T-helper 22 cell (primary cell): ENCODE measurements around the gene PIP4K2C.

Experiments used
- DNase-seq: peaks from one replicate; pipeline ENCODE4 v3.0.0-alpha.2; 2020; ENCODE audit warnings: low read depth

PIP4K2C gene

GRCh38 chr12:57590864-57591781 lies at the start of gene PIP4K2C:
TSS of gene PIP4K2C (plus strand) at chr12:57591192. CDS start at chr12:57591290, 98 bp downstream.
- DNase-seq = peak; percentile 73

- DNase-seq = no peak
Observed at GRCh38 chr12:57541717-57542116, 49.3 kb upstream of the PIP4K2C start.

DNA sequence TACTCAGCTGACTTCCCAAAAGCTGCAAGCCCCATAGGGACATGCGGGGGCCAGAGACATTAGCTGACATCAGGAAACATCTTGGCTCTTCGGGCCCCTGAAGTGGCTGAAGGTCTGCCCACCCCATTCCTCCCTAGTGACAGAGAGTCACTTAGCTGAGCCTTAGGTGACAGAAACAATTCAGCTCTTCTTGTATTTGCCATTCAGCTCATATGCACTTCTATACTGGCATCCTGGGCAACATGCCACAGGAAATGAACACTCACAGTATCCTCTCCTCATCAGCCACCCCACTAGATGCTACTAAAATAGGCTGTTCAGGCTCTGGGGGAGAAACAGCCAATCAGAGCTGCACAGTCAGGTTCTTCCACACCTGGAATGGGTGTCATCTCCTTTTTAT lies 47.4 kb upstream of the PIP4K2C start:
- DNase-seq = no peak

GRCh38 chr12:57545809-57546437 lies 45.1 kb upstream of the PIP4K2C start:
- DNase-seq = no peak

- peak; percentile 92 for DNase-seq
Observed at GRCh38 chr12:57546438-57547287, 44.3 kb upstream of the PIP4K2C start, which contains the start of gene DCTN2. TSS of gene DCTN2 (minus strand) at chr12:57547192. CDS start at chr12:57547063, 129 bp downstream.

DNA sequence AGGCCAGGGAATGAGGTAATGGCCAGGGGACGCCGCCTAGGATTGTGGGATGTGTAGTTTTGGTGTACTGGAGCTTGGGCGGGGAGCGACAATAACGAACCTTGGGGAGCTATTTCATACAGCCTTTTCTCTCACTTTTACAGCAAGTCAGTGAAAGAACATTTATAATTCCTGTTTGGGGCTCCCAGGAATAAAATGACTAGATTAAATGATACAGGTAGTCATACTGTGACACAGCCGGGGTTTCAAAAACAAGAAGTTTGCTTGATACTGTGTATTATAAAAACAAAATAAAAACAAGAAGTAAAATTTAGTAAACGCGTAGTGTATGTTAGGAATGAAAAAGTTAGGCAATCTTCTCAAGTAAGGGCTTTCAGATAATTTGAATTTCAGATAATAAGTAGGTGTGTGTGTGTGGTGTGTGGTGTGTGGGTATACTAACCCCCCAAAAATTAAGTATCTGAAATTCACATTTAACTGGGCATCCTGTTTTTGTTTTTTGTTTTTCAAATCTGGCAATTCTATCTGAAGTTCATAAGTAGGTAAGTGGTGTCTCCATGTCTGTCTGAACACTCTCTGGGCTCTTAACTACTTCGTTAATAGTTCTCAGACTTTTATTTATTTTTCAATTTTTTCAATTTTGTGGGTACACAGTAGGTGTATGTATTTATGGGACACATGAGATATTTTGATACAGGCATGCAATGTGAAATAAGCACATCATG lies 43.5 kb upstream of the PIP4K2C start:
- no peak for DNase-seq

DNA sequence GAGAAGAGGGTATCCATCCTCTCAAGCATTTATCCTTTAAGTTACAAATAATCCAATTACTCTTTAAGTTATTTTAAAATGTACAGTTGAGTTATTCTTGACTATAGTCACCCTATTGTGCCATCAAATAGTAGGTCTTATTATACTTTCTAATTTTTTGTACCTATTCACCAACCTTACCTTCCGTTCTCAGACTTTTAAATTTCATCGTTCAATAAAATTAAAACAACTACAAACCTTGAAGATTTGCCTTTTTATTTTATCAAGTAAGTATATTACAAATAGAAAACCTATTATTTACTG lies 43.0 kb upstream of the PIP4K2C start:
- DNase-seq = no peak

- DNase-seq = no peak
Observed at GRCh38 chr12:57548488-57548887, 42.5 kb upstream of the PIP4K2C start.

GRCh38 chr12:57549203-57549908 lies 41.6 kb upstream of the PIP4K2C start:
- no peak for DNase-seq

- DNase-seq = peak; percentile 27
Observed at GRCh38 chr12:57549909-57550640, 40.9 kb upstream of the PIP4K2C start, which contains the start of gene KIF5A. TSS of gene KIF5A (plus strand) at chr12:57550044. CDS start at chr12:57550272, 228 bp downstream.

DNA sequence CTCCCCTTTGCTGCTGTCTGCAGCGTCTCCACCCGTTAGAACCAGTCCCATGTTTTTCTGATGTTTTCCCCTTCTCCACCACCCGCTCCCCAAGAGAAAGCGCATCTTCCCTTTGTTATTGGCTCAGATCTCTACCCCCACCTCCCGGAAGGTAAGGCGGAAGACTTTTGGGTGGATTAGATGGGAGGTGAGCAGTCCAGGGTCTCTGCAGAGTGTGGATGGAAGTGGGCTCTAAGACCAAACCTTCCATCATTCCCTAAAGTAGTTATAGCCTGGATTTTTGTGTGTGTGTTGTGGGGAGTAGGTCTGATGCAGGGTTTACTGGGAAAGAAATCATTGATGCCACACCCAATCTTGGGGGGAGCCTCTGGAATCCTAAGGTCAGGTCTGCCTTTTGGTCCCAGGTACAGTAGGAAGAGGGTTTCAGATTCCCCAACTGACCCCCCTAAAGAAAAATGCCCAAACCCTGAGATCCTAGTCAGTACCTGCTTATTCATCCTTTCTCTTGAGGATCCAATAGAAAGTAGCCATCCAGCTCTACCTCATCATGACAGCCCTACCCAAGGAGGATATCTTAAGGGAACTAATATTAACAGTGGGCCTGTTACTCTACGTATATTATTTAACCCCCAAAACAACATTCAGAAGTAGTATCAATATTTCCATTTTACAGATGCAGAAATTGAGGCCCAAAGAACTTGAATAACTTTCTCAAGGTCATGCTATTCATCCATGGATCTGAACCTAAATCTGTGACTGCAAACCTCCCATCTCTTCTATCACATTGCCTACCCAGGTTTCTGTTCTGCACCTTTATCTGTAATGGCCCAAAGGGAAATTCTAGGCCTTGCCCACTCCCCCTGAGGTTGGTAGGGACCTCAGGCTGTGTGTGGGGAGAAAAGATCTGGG lies 40.1 kb upstream of the PIP4K2C start:
- DNase-seq = no peak

DNA sequence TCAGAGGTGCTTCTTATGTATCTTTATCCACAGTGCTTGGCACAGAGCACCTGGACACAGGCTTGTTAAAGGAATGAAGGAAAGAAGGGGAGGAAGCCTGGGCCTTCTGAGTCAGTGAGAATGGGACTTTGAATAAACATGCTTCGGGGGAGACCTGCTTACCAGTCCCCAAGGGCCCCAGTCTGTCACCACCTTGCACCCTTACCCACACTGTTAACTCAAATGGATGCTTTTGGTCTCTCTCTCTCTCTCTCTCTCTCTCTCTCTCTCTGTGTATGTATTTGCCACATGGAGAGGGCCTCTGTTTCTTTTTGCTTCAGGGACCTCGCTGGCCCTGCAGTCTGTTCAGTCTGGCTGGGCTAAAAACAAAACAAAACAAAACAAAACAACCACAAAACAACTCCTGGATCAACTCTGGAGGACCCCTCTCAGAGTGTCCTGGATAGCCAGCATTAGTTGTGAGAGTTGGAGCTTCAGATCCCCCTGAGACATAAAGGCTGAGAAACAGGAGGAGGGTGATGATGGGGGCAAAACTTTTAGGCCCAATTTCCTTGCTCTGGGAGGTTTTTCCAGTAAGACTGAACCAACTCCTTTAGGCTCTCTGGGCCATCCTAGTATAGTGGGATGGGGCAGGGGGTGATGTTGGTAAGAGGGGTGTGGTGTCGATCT lies 39.2 kb upstream of the PIP4K2C start:
- DNase-seq = no peak

GRCh38 chr12:57552306-57552651 lies 38.7 kb upstream of the PIP4K2C start:
- DNase-seq = no peak

DNA sequence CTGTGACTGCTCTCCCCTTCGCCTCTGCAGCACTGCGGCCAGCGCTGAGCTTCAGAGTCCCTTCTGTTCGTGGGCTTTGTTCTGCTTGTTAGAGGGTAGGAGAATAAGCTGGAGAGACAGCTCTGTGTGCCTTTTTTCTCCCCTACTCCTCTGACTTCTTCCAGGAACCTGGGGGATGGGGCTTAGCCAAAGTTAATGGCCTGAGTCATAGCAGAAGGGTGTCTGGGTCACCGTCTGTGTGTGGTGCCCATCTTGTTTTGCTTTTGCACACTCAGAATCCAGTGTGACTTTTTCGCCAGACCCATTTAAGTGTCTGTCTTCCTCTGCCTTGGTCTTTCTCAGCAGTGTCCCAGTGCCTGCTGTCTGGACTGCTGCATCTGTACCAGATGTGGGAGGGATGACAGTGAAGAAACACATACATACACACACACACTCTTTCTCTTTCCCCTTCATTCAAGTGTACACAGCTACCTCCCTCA lies 38.1 kb upstream of the PIP4K2C start:
- DNase-seq = no peak

DNA sequence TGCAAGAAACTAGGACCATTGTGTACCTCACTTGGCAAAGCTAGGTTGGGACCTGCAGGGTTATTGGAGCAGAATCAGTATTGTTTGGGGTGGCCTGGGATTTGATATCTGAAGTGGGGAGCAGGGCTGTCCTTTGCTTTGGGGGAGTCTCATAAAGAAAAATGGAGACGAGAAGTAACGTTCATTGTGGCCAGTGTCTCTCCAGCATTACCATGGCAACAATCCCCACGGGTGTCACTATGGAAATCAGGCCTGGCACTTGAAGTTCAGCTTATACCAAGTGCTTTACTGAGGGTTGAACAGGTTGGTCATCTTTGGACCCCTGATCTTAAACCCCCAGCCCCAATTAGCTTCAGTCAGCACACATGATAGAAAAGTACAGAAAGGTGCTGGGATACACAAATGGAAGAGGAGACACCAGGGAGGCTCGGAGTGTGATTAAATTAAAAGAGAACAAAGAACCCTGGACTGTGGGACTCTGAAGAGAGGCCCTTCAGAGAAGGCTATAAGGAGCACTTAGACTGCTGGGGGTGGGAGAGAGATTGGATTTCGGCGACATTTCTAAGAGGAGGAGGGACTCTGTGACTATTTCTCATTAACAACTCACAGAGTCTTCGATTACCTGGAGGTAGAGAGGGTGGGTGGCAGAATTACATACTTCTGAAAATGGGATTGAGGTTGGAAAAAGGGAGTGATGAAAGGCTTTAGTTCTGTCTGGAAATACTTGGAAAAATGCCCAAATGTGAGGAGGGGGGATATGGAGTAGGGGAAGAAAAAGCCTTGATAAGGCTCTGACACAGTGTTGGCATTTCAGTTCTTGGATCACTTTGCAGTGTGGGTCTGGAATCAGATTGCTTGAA lies 37.4 kb upstream of the PIP4K2C start:
- DNase-seq = no peak

DNA sequence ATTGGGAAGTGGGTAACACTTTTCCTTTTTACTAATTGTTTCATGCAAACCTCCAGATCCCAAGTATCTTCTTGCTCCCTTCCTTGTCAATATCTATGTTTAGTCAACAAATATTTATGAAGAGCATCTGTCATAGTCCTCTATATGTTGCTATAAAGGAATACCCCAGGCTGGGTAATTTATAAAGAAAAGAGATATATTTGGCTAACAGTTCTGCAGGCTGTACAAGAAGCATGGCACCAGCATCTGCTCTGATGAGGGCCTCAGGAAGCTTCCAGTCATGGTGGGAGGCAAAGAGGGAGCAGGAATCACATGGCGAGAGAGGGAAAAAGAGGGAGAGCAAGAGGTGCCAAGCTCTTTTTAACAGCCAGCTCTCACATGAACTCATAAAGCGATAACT lies 36.5 kb upstream of the PIP4K2C start:
- no peak for DNase-seq

DNA sequence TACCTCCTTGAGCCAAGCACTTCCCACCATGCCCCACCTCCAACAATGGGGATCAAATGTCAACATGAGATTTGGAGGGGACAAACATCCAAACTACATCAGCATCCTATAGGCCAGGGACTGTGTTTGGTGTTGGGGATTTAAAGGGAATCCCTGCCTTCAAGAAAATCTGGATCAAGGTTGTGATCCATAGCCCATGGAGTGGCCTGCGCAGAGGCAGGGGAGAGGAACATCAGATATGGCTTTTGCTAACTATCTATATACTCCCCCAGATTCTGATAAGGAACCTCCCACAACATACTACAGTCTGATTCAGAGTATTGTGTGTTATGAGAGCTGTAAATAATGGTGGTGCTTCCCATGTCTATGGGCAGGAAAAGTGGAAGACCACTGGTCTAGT lies 36.1 kb upstream of the PIP4K2C start:
- no peak for DNase-seq

DNA sequence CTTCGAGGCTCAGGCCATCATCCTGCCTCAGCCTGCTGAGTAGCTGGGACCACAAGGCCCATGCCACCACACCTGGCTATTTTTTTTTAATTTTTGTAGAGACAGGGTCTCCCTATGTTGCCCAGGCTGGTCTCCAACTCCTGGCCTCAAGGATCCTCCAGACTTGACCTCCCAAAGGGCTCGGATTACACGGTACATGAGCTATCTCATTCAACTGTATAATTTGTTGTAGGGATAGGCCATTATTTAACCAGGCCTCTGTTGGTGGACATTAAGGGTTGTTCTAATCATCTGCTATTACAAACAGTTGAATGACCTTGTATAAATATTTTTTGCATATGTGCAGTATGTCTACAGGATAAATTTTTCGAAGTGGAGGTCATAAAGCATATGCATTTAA lies 32.1 kb upstream of the PIP4K2C start:
- no peak for DNase-seq
